Stomach (tissue), 4 donors: Measurements from ENCODE around the gene SNX19.

Experiments
- CTCF ChIP-seq, 7 experiments: fragments of 450-650 bp in 4 of 7; fragments of 200-600 bp in 3 of 7; sonication (generic) in 3 of 7; IDR thresholded peaks; one replicate each; pipeline ENCODE4 v1.5.1; 2016 to 2019; ENCODE audit warnings: antibody characterized with exemption in 7 of 7, control low read depth in 2 of 7, mild to moderate bottlenecking in 1 of 7
- EP300 ChIP-seq: sonication (generic); formaldehyde crosslinking; IDR thresholded peaks from one replicate; pipeline ENCODE4 v1.6.1; 2017; ENCODE audit warnings: antibody characterized with exemption
- POLR2A ChIP-seq, 4 donors: fragments of 450-650 bp; IDR thresholded peaks; one replicate each; pipeline ENCODE4 v1.6.1; 2016; ENCODE audit warnings: antibody characterized with exemption in 4 of 4, control low read depth in 2 of 4, mild to moderate bottlenecking in 1 of 4, moderate library complexity in 1 of 4
- POLR2AphosphoS5 ChIP-seq, 3 donors: sonication (generic); formaldehyde crosslinking; IDR thresholded peaks; one replicate each; pipeline ENCODE4 v1.6.1; 2016; ENCODE audit warnings: antibody characterized with exemption in 3 of 3

- TF ChIP-seq CTCF (IDR thresholded peaks at IDR 0.05) = no peak
- TF ChIP-seq POLR2A (IDR thresholded peaks at IDR 0.05) = no peak
- no peak for TF ChIP-seq EP300
- TF ChIP-seq POLR2AphosphoS5 (IDR thresholded peaks at IDR 0.05) = no peak
Measured at GRCh38 chr11:130861283-130861682, 55.0 kb downstream of the SNX19 start.
